Fibroblast of mammary gland (primary cell): Measurements from ENCODE around the gene EMD.

Experiments
- DNase-seq: peaks from one replicate; pipeline ENCODE4 v3.0.0-alpha.2; 2010; ENCODE audit warnings: low read depth
- H3K4me3 ChIP-seq: 2 replicates; pipeline ENCODE4 v1.5.1; 2011; ENCODE audit warnings: low read depth, mild to moderate bottlenecking, low read length, moderate library complexity; ENCODE audit not compliant: control insufficient read depth
- CTCF ChIP-seq: conservative IDR thresholded peaks from 2 replicates; pipeline ENCODE4 v1.5.1; 2011; ENCODE audit warnings: low read depth, low read length, inconsistent platforms; ENCODE audit not compliant: control insufficient read depth, insufficient read depth

Gene EMD

GRCh38 chrX:154368630-154369448 lies 10.3 kb upstream of the EMD start:
- TF ChIP-seq CTCF: no peak
- peak overlapping the region; percentile 66 for H3K4me3 ChIP-seq
- peak; percentile 95 for DNase-seq

- peak overlapping the region; percentile 80 for H3K4me3 ChIP-seq
- TF ChIP-seq CTCF: no peak
- DNase-seq: peak; percentile 96
Observed at GRCh38 chrX:154369449-154370299, 9.4 kb upstream of the EMD start.

GRCh38 chrX:154370300-154371016 lies 8.6 kb upstream of the EMD start:
- TF ChIP-seq CTCF: no peak
- no peak for DNase-seq

GRCh38 chrX:154371017-154371788 lies 7.9 kb upstream of the EMD start:
- peak; percentile 88 for DNase-seq
- peak overlapping the region; percentile 80 for H3K4me3 ChIP-seq
- TF ChIP-seq CTCF: no peak

More at GRCh38 chrX:154370300-154371016, 8.6 kb upstream of the EMD start:
- H3K4me3 ChIP-seq: peak overlapping the region; percentile 80

GRCh38 chrX:154371789-154372300 lies 7.2 kb upstream of the EMD start:
- no peak for DNase-seq
- H3K4me3 ChIP-seq: peak overlapping the region; percentile 44
- no peak for TF ChIP-seq CTCF
